Sigmoid colon (tissue), 4 donors: Measurements from ENCODE around the gene WWC1.

Experiments used
- CTCF ChIP-seq, 4 experiments: fragments of 450-650 bp in 3 of 4; fragments of 200-600 bp in 1 of 4; IDR thresholded peaks; one replicate each; pipeline ENCODE4 v1.5.1; 2016 to 2019; ENCODE audit warnings: antibody characterized with exemption in 4 of 4, mild to moderate bottlenecking in 3 of 4, moderate library complexity in 2 of 4
- POLR2A ChIP-seq, 2 donors: fragments of 450-650 bp; IDR thresholded peaks; one replicate each; pipeline ENCODE4 v1.6.1; 2016; ENCODE audit warnings: antibody characterized with exemption in 2 of 2, mild to moderate bottlenecking in 2 of 2, moderate library complexity in 2 of 2
- POLR2AphosphoS5 ChIP-seq, 4 donors: sonication (generic); formaldehyde crosslinking; IDR thresholded peaks; one replicate each; pipeline ENCODE4 v1.6.1; 2017; ENCODE audit warnings: antibody characterized with exemption in 4 of 4

DNA sequence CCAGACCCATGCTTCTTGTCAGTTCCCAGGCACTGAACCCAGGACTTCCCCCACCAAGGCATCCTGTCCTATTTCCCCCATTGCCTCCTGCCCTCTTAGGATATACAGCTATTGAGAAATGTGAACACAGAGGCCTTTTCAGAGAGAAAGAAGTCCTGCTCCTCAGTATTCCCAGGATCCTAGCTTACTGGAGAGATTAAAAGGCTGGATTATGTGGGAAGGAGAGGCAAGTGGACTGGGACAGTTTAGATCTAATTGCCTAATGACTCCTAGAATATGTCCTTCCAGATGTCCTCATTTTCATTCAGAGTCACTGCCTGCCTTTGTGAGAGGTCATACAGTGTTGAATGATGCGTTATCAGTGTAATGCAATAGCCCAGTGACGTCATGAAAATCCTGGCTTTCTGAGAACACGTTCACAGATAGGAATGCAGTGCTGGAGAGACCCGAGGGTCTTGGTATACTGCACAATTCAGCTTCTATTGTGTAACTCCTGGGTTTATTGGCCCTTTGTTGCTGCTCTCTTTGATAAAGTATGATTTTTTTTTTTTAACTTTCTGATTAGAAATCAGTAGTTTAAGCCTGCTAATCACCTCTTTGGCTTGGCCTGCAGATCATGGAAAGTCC lies 26.2 kb downstream of the WWC1 start:
- TF ChIP-seq CTCF (IDR thresholded peaks at IDR 0.05), result no peak
- TF ChIP-seq POLR2A (IDR thresholded peaks at IDR 0.05), result no peak
- no peak for TF ChIP-seq POLR2AphosphoS5 (IDR thresholded peaks at IDR 0.05)
